ENCODE measurements around the gene ARID1A.

GRCh38 chr1:26696119-26696653, 371 bp downstream of the ARID1A start:
- no peak for TF ChIP-seq CTCF (IDR thresholded peaks at IDR 0.05)
- no peak for TF ChIP-seq POLR2A (IDR thresholded peaks at IDR 0.05)

Data from heart left ventricle (tissue), 13 donors.